Stimulated activated CD8-positive, alpha-beta memory T cell treated with anti-CD3 and anti-CD28 coated beads, Interleukin-15, amount 100 ng/mL, for 48 hours (primary cell): ENCODE data around the gene ACP3.
"Not testable (repeated sequence)": the region's sequence is repeated elsewhere in the genome, so short reads cannot be mapped to it uniquely, and the experiment has no call there.

Source experiments
- DNase-seq, 2 donors: peaks; one replicate each; pipeline ENCODE4 v3.0.0-alpha.2; 2020; ENCODE audit warnings: low read depth in 2 of 2

Gene ACP3

GRCh38 chr3:132360717-132361116, 43.5 kb downstream of the ACP3 start:
- DNase-seq, result no peak

- no peak for DNase-seq
Observed at GRCh38 chr3:132362329-132362728, 45.1 kb downstream of the ACP3 start.

- no peak for DNase-seq
Observed at GRCh38 chr3:132368515-132368914, 51.3 kb downstream of the ACP3 start.

- DNase-seq, result no peak
Observed at GRCh38 chr3:132368962-132369361, 51.8 kb downstream of the ACP3 start.

- DNase-seq, result not testable (repeated sequence)
Observed at GRCh38 chr3:132376945-132377354, 59.7 kb downstream of the ACP3 start.

- no peak for DNase-seq
Observed at GRCh38 chr3:132378048-132378762, 61.0 kb downstream of the ACP3 start.

- DNase-seq, result no peak
Observed at GRCh38 chr3:132378846-132379245, 61.6 kb downstream of the ACP3 start.

GRCh38 chr3:132380920-132381319, 63.7 kb downstream of the ACP3 start:
- no peak for DNase-seq

GRCh38 chr3:132381348-132381944, 64.2 kb downstream of the ACP3 start:
- DNase-seq, result no peak

GRCh38 chr3:132382267-132382666, 65.1 kb downstream of the ACP3 start:
- no peak for DNase-seq

- no peak for DNase-seq
Observed at GRCh38 chr3:132382688-132383194, 65.5 kb downstream of the ACP3 start.

- no peak for DNase-seq
Observed at GRCh38 chr3:132386259-132386658, 69.1 kb downstream of the ACP3 start.

GRCh38 chr3:132392675-132393074, 75.5 kb downstream of the ACP3 start:
- not testable (repeated sequence) for DNase-seq

- DNase-seq, result no peak
Observed at GRCh38 chr3:132394320-132394719, 77.1 kb downstream of the ACP3 start.

GRCh38 chr3:132395126-132395525, 77.9 kb downstream of the ACP3 start:
- DNase-seq, result no peak

GRCh38 chr3:132396255-132396654, 79.0 kb downstream of the ACP3 start:
- no peak for DNase-seq

- not testable (repeated sequence) for DNase-seq
Observed at GRCh38 chr3:132396776-132397175, 79.6 kb downstream of the ACP3 start.

GRCh38 chr3:132399054-132399929, 82.1 kb downstream of the ACP3 start:
- DNase-seq, result no peak

GRCh38 chr3:132401255-132401654, 84.0 kb downstream of the ACP3 start:
- no peak for DNase-seq

- DNase-seq, result no peak
Observed at GRCh38 chr3:132404276-132404675, 87.1 kb downstream of the ACP3 start.

- no peak for DNase-seq
Observed at GRCh38 chr3:132405188-132405587, 88.0 kb downstream of the ACP3 start.

- no peak for DNase-seq
Observed at GRCh38 chr3:132405609-132406299, 88.5 kb downstream of the ACP3 start.
